PFSK-1 (cell line): ENCODE data around the gene MRPL9.

Source experiments
- FOXP2 ChIP-seq: optimal IDR thresholded peaks from 2 replicates; pipeline ENCODE3; 2011; ENCODE audit warnings: borderline replicate concordance, control low read depth, inconsistent platforms; ENCODE audit not compliant: insufficient read depth; ENCODE audit errors: extremely low read length, extremely low read depth
- POLR2AphosphoS5 ChIP-seq: IDR thresholded peaks from 2 replicates; pipeline ENCODE4 v1.6.1; 2012; ENCODE audit warnings: low read depth, mild to moderate bottlenecking, control low read depth, low read length, moderate library complexity
- SIN3A ChIP-seq: IDR thresholded peaks from 2 replicates; pipeline ENCODE4 v1.6.1; 2012; ENCODE audit warnings: mild to moderate bottlenecking, low read length, moderate library complexity, borderline replicate concordance; ENCODE audit not compliant: insufficient read depth
- TAF1 ChIP-seq: IDR thresholded peaks from 2 replicates; pipeline ENCODE4 v1.6.1; 2012; ENCODE audit warnings: low read length, control low read depth, borderline replicate concordance; ENCODE audit not compliant: insufficient read depth
- TF ChIP-seq, protein P1 (sequence below), 2 experiments: IDR thresholded peaks; 2 replicates each; pipeline versions ENCODE4 v1.6.1 to v1.8.0; 2011 to 2012; ENCODE audit warnings: low read depth in 2 of 2, low read length in 2 of 2, control low read depth in 1 of 2, inconsistent platforms in 1 of 2, mild to moderate bottlenecking in 1 of 2, moderate library complexity in 1 of 2; ENCODE audit not compliant: insufficient read depth in 1 of 2

The MRPL9 gene

DNA sequence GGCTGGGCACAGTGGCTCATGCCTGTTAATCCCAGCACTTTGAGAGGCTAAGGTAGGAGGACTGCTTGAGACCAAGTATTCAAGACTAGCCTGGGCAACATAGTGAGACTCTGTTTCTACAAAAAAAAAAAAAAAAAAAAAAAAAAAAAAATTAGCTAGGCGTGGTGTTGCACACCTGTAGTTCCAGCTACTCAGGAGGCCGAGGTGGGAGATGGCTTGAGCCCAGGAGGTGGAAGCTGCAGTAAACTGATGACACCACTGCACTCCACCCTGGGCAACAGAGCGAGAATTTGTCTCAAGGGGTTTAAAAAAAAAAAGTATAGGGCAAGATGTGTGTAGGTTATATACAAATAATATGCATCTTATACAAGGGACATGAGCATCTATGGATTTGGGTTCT is 24.4 kb upstream of the MRPL9 start:
- no peak for TF ChIP-seq FOXP2
- no peak for TF ChIP-seq POLR2AphosphoS5
- no peak for TF ChIP-seq TAF1
- no peak for TF ChIP-seq SIN3A

DNA sequence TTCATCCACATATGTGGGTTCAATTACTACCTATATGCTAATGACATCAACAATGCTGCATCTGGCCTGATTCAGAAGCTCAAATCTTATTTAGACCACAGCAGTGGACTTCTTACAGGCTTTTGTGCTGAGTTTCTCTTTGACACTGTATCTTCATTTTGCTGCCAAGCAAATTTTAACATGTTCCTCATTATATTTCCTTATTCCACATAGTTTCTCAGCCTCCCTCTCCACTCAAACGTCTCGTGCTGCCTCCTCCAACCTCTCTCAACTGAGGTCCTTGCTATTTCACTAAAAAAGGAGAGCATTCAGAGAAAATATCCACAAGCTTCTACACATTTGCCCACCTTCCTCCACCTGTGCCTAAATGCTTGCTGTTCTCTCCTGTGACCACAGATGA is 20.5 kb upstream of the MRPL9 start:
- no peak for TF ChIP-seq FOXP2
- TF ChIP-seq POLR2AphosphoS5 = no peak
- TF ChIP-seq, protein P1, sequence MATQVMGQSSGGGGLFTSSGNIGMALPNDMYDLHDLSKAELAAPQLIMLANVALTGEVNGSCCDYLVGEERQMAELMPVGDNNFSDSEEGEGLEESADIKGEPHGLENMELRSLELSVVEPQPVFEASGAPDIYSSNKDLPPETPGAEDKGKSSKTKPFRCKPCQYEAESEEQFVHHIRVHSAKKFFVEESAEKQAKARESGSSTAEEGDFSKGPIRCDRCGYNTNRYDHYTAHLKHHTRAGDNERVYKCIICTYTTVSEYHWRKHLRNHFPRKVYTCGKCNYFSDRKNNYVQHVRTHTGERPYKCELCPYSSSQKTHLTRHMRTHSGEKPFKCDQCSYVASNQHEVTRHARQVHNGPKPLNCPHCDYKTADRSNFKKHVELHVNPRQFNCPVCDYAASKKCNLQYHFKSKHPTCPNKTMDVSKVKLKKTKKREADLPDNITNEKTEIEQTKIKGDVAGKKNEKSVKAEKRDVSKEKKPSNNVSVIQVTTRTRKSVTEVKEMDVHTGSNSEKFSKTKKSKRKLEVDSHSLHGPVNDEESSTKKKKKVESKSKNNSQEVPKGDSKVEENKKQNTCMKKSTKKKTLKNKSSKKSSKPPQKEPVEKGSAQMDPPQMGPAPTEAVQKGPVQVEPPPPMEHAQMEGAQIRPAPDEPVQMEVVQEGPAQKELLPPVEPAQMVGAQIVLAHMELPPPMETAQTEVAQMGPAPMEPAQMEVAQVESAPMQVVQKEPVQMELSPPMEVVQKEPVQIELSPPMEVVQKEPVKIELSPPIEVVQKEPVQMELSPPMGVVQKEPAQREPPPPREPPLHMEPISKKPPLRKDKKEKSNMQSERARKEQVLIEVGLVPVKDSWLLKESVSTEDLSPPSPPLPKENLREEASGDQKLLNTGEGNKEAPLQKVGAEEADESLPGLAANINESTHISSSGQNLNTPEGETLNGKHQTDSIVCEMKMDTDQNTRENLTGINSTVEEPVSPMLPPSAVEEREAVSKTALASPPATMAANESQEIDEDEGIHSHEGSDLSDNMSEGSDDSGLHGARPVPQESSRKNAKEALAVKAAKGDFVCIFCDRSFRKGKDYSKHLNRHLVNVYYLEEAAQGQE (IDR thresholded peaks at IDR 0.05; ENCODE audit: insufficient read depth in 1 of 2, low read depth in 2 of 2, low read length in 2 of 2) = no peak
- no peak for TF ChIP-seq SIN3A
- no peak for TF ChIP-seq TAF1

DNA sequence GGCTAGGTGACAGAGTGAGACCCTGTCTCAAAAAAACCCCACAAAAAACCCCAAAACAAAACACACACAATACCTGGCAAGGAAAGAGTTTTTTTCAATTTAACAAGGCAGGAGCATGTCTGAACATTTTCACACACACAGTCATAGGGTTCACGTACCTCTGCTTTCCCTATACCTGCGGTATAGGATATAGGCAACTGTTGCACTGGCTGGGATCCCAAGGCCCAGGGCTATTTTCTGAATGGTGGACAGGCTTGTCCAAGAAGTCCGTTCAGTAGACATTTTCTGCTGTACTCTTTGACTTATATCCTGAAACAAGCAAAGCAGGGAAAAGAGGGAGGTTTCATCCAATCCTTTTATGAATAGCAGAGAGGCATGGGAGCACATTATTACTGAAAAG is 19.4 kb upstream of the MRPL9 start:
- TF ChIP-seq POLR2AphosphoS5 (no peak), TAF1 (no peak), SIN3A (no peak), FOXP2 (no peak)
- TF ChIP-seq, protein P1 (IDR thresholded peaks at IDR 0.05; ENCODE audit: insufficient read depth in 1 of 2, low read depth in 2 of 2, low read length in 2 of 2) = no peak

DNA sequence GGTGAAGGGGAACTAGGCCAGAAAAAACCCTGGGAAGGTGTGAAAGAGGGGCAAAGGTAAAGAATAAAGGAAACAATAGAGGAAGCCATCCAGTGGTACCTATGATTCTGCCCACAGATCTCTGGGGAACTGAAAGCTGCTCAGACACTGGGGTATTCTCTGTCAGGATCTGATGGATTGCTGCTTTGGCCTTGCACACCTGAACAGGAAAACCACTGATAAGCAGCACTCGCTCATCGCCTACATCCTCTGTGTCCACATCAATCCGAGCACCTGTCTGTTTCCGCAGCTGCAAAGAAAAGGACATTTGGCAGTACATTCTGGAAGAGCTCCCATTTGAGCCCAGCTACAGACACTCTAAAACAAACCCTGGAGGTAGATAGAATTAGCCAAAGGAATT is 16.6 kb upstream of the MRPL9 start:
- TF ChIP-seq TAF1 (no peak), POLR2AphosphoS5 (no peak), FOXP2 (no peak), SIN3A (no peak)
- TF ChIP-seq, protein P1 (IDR thresholded peaks at IDR 0.05; ENCODE audit: insufficient read depth in 1 of 2, low read depth in 2 of 2, low read length in 2 of 2) = no peak

DNA sequence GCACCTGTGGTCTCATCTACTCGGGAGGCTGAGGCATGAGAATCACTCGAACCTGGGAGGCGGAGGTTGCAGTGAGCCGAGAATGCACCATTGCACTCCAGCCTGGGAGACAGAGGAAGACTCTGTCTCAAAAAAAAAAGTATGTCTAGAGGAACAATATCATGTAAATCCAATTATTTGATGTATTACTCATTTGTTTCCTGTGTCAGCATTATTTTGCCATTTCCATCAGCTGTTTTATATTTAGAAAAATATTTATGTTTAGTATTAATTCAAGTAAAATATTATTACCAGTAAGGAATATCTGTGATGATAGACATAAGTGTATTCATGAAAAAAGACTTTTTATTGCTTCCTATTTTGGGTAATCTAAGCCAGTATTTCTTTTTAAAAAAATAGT is 14.0 kb upstream of the MRPL9 start:
- TF ChIP-seq FOXP2 (no peak), SIN3A (no peak), TAF1 (no peak), POLR2AphosphoS5 (no peak)
- TF ChIP-seq, protein P1 (IDR thresholded peaks at IDR 0.05; ENCODE audit: insufficient read depth in 1 of 2, low read depth in 2 of 2, low read length in 2 of 2) = no peak
